Brain microvascular endothelial cell (primary cell): ENCODE data around the gene DCLK1.

ENCODE experiments used
- DNase-seq: peaks from one replicate; pipeline ENCODE4 v3.0.0-alpha.2; 2020
- H3K27ac ChIP-seq: fragments of 250-450 bp; sonication (Bioruptor Pico); 2 replicates; pipeline ENCODE4 v1.5.1; 2020; ENCODE audit warnings: mild to moderate bottlenecking, moderate library complexity
- H3K27me3 ChIP-seq: fragments of 250-450 bp; sonication (Bioruptor Pico); replicated peaks from 2 replicates; pipeline ENCODE4 v1.5.1; 2020; ENCODE audit warnings: mild to moderate bottlenecking
- H3K36me3 ChIP-seq: fragments of 250-450 bp; sonication (Bioruptor Pico); replicated peaks from 2 replicates; pipeline ENCODE4 v1.5.1; 2020; ENCODE audit warnings: mild to moderate bottlenecking
- H3K4me3 ChIP-seq: 2 replicates; pipeline ENCODE4 v1.5.1; 2011; ENCODE audit warnings: low read depth, mild to moderate bottlenecking, control low read depth, low read length, moderate library complexity
- in situ Hi-C: cut with HindIII; loops from 2 replicates; pipeline ENCODE4 v1.10.0; 2017; ENCODE audit warnings: low sequenced_read_pairs, low pct_ligation_motif_present
- TF ChIP-seq, protein P1 (sequence below): IDR thresholded peaks from 2 replicates; pipeline ENCODE4 v1.5.1; 2011; ENCODE audit warnings: low read depth, mild to moderate bottlenecking, moderate library complexity, low read length, control low read depth, inconsistent platforms; ENCODE audit errors: missing control alignments

Gene DCLK1

DNA sequence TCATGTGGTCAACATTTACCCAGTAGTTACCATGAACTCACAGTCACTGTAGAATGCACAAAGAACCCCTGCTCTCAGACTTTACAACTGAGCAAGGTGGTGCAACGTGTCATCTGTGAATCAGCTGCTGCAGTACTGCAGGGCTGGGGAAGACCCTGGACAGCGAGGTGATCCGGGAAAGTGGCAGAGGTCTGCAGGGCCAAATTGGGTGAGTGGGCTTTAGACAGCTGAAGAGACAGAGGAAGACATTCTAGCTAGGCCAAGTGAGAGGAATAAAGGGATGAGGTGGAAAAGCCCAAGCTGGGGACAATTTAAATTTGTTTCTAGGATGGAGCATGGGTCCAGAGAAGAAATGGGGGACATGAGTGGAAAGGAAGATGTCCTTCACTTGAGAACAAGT lies 270.5 kb downstream of the DCLK1 start:
- no peak for DNase-seq
- H3K27ac ChIP-seq: no peak overlapping the region
- H3K36me3 ChIP-seq: no peaks in the 10 kb centered on the region
- TF ChIP-seq, protein P1, sequence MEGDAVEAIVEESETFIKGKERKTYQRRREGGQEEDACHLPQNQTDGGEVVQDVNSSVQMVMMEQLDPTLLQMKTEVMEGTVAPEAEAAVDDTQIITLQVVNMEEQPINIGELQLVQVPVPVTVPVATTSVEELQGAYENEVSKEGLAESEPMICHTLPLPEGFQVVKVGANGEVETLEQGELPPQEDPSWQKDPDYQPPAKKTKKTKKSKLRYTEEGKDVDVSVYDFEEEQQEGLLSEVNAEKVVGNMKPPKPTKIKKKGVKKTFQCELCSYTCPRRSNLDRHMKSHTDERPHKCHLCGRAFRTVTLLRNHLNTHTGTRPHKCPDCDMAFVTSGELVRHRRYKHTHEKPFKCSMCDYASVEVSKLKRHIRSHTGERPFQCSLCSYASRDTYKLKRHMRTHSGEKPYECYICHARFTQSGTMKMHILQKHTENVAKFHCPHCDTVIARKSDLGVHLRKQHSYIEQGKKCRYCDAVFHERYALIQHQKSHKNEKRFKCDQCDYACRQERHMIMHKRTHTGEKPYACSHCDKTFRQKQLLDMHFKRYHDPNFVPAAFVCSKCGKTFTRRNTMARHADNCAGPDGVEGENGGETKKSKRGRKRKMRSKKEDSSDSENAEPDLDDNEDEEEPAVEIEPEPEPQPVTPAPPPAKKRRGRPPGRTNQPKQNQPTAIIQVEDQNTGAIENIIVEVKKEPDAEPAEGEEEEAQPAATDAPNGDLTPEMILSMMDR: no peak
- no peak overlapping the region for H3K4me3 ChIP-seq
- in situ Hi-C loops: no loop called here
- no peaks in the 10 kb centered on the region for H3K27me3 ChIP-seq

DNA sequence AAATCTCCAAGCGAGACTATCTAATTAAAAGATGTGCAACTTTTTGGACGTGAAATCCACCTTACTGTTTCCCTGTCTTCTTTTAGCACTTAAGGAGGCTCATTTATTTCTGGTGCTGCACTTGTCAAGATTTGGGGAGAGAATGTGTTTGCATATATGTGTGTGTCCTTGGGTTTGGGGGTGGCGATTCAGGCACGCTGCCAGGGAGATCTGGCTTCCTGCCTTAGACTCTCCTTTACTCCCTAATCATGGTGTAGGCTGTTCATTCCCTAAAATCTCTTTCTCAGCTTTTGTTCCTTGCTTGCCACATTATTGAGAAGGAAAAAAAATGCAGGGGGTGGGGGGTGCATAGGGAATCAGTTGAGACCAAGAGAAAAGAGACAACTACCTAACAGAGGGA lies 271.2 kb downstream of the DCLK1 start:
- no peak overlapping the region for H3K4me3 ChIP-seq
- H3K36me3 ChIP-seq: no peaks in the 10 kb centered on the region
- H3K27ac ChIP-seq: no peak overlapping the region
- TF ChIP-seq, protein P1: no peak
- in situ Hi-C loops: no loop called here
- H3K27me3 ChIP-seq: no peaks in the 10 kb centered on the region
- DNase-seq: no peak

DNA sequence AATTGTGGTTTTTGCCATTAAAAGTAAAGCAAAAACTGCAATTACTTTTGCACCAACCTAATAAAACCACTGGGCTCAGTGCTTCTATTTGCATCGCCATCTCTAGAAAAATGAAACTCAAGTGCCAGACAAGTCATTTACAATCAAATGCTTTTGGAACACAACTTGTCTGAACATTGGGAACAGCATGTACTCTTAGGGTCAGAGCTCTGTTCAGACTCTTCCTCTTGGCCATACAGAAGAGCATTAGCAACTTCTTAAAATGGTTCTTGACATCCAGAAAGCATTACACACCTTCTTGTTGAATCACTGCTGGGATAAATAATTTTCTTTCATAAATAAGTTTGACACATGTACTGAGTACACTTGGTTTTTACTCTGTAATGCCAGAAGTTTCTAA lies 272.5 kb downstream of the DCLK1 start:
- in situ Hi-C loops: no loop called here
- Histone ChIP-seq H3K27ac (no peak overlapping the region), H3K27me3 (no peaks in the 10 kb centered on the region), H3K4me3 (no peak overlapping the region), H3K36me3 (no peaks in the 10 kb centered on the region)
- TF ChIP-seq, protein P1: no peak
- DNase-seq: no peak

DNA sequence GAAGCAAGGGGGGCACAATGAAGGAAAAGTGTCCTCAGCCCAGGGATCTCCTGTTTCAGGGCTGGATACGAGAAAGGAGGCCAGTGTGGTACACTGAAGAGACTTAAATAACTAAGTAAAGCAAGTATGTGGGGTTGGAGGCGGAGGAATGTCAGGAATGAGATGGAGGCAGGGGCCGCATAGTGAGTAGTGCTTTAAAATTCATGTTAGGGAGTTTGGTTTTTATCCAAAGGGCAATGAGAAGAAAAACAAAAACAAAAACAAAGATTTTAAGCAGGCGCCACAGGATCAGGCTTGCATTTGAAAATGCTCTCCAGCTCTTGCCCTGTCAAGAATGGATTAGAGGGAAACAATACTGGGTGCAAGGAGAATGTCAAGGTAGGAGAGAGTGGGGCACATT lies 273.4 kb downstream of the DCLK1 start:
- Histone ChIP-seq H3K36me3 (no peaks in the 10 kb centered on the region), H3K27ac (no peak overlapping the region), H3K4me3 (no peak overlapping the region), H3K27me3 (no peaks in the 10 kb centered on the region)
- peak; percentile 59 for DNase-seq
- TF ChIP-seq, protein P1: no peak
- in situ Hi-C loops: no loop called here

- TF ChIP-seq, protein P1: no peak
- Histone ChIP-seq H3K27me3 (no peaks in the 10 kb centered on the region), H3K4me3 (no peak overlapping the region), H3K36me3 (no peaks in the 10 kb centered on the region), H3K27ac (no peak overlapping the region)
- DNase-seq: no peak
- in situ Hi-C loops: no loop called here
Measured at GRCh38 chr13:35856721-35857364, 274.3 kb downstream of the DCLK1 start.

GRCh38 chr13:35856084-35856483 lies 275.1 kb downstream of the DCLK1 start:
- Histone ChIP-seq H3K36me3 (no peaks in the 10 kb centered on the region), H3K27me3 (no peaks in the 10 kb centered on the region), H3K27ac (no peak overlapping the region), H3K4me3 (no peak overlapping the region)
- in situ Hi-C loops: no loop called here
- TF ChIP-seq, protein P1: no peak
- DNase-seq: no peak
